Hematopoietic multipotent progenitor cell treated with erythropoietin and hydrocortisone succinate and interleukin-3 and kit ligand, for 4 days (in vitro differentiated cells): ENCODE data around the gene GPAT2.
"Not testable (repeated sequence)": the region's sequence is repeated elsewhere in the genome, so short reads cannot be mapped to it uniquely, and the experiment has no call there.

Experiments
- DNase-seq: peaks from one replicate; pipeline ENCODE4 v3.0.0-alpha.2; 2015

GPAT2 gene

GRCh38 chr2:96065381-96065930, 30.7 kb upstream of the GPAT2 start:
- no peak for DNase-seq

DNA sequence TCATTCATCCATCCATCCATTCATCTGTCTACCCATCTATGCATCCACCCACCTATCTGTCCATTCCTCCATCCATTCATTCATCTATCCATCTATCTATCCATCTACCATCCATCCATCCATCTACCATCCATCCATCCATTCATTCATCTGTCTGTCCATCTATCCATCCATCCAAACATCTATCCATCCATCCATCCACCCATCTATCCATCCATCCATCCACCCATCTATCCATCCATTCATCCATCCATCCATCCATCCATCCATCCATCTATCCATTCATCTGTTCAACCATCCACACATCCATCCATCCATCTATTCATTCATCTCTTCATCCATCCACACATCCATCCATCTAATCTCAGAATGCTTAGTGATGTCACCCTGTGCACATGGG, 30.0 kb upstream of the GPAT2 start:
- DNase-seq: not testable (repeated sequence)

- DNase-seq: not testable (repeated sequence)
Measured at GRCh38 chr2:96064047-96064675, 29.4 kb upstream of the GPAT2 start.

- DNase-seq: peak; percentile 38
Measured at GRCh38 chr2:96063116-96063899, 28.6 kb upstream of the GPAT2 start.

GRCh38 chr2:96062483-96062882, 27.8 kb upstream of the GPAT2 start:
- DNase-seq: not testable (repeated sequence)

DNA sequence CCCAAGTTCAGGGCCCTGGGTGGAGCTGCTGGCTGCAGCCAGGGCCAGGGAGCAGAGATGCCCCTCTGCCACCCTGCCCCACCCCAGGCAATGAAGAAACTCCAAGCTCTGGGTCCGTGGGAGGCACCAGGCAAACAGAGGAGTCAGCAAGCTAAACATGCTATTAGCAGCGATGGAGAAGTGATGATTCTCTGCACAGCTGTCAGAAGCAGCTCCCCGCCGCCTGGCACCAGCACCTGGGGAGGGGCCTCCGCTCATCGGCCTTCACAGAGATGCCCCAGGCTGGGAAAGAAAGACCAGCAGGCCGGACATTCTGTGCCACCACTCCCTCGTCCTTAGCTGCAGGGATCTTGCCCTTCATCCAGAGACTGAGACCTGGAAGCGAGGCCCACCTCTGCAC, 27.2 kb upstream of the GPAT2 start:
- DNase-seq: not testable (repeated sequence)

GRCh38 chr2:96061197-96061817, 26.6 kb upstream of the GPAT2 start:
- DNase-seq: not testable (repeated sequence)

DNA sequence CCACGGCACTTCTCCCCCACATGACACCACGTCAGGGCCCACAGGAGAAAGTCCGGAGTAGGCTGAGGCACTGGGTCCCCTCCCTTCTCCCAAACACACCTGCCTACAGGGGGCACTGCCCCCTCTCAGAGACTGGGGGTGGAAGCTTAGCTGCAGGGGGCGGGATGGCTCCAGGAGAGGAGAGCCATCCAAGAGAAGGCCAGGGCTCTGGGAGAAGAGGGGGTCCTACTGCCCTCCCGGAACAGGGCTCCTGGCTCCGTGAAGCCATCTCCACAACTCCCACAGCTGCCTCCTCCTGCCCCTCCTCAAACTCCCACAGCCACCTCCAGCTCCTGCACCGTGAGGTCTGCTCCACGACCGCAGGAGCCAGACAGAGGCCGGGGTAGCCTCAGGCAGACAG, 25.6 kb upstream of the GPAT2 start:
- not testable (repeated sequence) for DNase-seq

- not testable (repeated sequence) for DNase-seq
Measured at GRCh38 chr2:96059443-96059842, 24.7 kb upstream of the GPAT2 start.

- DNase-seq: not testable (repeated sequence)
Measured at GRCh38 chr2:96055830-96056229, 21.1 kb upstream of the GPAT2 start.

- DNase-seq: not testable (repeated sequence)
Measured at GRCh38 chr2:96054537-96054936, 19.8 kb upstream of the GPAT2 start.

DNA sequence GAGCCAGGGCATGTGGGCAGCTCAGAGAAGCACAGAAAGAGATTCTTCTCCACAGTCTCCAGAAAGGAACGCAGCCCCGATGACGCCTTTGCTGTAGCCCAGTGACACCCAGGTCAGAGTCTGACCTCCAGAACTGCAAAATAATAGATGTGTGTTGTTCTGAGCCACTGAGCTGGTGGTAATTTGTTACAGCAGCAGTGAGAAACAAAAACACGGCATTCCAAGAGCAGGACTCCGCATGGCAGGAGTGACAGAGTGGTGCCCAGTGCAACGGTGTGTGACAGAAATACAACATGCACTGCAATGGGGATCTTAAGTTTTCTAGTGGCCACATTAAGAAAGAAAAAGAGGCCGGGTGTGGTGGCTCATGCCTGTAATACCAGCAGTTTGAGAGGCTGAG, 18.7 kb upstream of the GPAT2 start:
- not testable (repeated sequence) for DNase-seq

- not testable (repeated sequence) for DNase-seq
Measured at GRCh38 chr2:96052632-96053031, 17.9 kb upstream of the GPAT2 start.

DNA sequence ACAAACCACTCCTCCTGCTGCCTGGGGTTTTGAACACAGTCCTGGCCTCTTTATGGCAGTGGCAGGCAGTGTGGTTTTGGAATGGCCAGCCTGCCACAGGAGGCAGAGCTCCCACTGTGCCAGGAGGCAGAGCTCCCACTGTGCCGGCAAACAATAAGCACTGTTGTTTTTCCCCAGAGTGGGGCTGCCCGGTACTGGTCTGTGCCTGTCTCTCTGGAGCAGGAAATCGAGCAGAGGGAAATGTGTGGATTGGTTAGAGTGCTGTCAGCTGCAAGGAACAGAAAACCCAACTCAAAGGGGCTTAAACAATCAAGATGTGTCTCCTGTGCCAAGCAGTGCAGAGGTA, 15.2 kb upstream of the GPAT2 start:
- DNase-seq: not testable (repeated sequence)

- not testable (repeated sequence) for DNase-seq
Measured at GRCh38 chr2:96049049-96049916, 14.6 kb upstream of the GPAT2 start.

- not testable (repeated sequence) for DNase-seq
Measured at GRCh38 chr2:96035554-96035953, 838 bp upstream of the GPAT2 start.

DNA sequence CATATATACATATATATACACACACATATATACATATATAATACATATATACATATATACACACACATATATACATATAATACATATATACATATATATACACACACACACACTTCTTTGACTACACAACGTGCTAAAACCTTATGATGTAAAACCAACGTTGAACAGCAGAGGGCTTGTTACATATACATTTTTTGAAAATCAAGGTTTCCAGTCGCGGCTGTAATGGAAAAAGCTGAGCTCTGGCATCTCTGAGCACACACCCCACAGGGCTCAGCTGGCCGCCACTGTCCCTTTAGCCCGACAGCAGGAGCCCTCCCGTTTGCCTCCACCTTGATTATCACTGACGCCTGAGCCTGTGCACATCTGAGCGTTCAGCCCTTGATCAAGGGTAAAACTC, 719 bp downstream of the GPAT2 start:
- not testable (repeated sequence) for DNase-seq

DNA sequence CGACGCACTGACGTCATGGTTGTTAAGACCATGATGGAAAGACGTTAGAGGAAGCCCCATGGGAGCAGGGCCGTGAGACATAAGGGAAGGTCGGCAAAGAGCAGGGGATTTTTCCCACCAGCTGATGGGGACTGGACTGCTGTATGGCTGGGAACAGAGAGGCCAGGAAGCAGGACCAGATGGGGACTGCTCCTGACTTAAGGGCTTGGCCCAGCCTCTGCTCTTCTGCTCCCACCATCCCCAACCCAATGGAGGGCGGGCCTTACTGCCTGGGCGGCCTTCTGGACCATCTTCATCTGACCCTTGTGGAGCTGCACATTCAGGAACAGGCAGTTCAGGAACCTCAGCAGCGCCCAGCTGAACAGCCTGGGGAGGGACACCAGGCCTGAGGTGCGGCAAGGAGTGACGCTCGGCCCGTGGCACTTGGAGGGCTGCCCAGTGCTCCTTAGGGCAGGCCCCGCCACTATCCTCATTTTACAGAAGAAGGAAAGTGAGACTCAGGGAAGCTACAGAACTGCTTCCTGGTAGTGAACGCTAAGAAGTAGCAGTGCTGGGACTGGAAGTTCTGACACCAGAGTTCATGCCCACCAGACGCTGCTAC, 6.9 kb downstream of the GPAT2 start:
- not testable (repeated sequence) for DNase-seq

DNA sequence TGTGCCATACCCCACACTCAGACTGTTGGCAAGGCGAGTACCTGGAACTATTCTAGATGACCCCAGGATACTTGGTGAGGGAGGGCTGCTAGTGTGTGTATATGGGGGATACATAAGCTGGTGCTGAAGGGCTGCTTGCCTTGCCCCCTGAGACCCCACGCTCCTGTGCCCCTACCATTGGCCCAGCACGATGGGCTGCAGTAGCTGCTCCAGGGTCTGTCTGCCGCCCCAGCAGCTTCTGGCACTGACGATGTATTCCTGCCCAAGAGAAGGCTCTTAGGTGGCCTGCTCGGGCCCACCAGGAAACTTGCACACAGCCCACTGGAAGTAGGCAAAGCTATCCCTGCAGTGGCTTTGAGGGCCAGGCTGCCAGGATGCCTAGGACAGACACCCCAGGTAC, 9.0 kb downstream of the GPAT2 start:
- not testable (repeated sequence) for DNase-seq

DNA sequence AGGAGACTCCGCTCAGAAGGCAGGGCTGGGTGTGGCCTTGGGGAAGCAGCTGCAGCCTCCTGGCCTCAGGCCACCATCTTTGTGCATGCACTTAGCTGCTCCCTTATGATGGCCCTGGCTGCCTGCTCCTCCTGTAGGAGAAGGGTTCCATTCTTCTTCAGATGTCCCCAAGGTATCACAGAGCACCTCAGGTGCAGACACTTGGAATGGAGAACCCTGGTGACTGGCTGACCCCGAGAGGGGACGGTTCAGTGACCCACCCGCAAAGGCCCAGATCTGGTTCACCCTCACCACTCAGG, 9.6 kb downstream of the GPAT2 start:
- DNase-seq: no peak

DNA sequence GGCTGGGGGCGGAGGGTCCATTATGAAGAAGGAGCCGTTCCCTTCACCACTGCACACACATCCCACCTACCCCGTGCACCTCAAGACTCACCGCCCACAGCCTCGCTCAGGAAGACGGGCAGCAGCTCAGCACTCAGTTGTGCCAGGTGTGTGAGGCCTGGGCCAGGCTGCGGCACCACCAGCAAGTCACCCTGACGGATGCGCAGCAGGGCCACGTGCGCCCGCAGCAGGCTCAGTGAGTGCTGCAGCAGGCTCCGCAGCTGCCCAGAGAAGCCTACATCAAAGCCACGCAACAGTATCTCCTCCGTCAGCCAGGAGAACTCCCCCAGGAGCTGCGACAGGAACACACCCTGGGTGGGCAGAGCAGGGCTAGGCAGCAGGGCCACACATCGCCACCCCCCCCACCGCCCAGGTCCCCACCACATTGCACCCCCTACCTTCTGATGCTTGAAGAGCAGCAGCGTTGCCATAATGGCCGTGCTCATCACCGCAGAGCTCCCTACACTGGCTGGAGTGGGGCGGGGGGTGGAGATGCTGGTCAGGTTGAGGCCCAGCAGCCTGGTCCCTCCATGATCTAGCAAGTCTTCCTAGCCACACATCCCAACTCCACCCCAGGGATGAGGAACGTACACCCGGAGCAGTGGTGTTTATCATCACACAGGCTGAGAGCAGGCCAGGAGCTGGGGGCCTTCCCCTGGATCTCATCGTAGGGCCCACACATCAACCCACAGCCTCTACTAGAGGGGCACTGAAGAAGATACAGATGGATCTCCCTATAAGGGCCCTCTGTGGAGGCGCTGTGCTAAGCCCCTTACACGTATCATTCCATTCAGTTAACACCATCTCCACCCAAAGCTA, 10.2 kb downstream of the GPAT2 start:
- DNase-seq: no peak
